ENCODE results near the gene SH3PXD2B. TPM values are rescaled to one million over a fixed set of nuclear protein-coding genes. Genes with fewer than 3 reads are reported as not detected.

The SH3PXD2B gene
- total and polyA plus RNA-seq, 10 donors: 2.0 to 31.8 (median 9.9) TPM

GRCh38 chr5:172501708-172502320, 47.5 kb upstream of the SH3PXD2B start:
- no peaks in the 10 kb centered on the region for H3K36me3 ChIP-seq
- H3K4me3 ChIP-seq: no peak overlapping the region
- no peaks in the 10 kb centered on the region for H3K9me3 ChIP-seq
- TF ChIP-seq POLR2AphosphoS5 (IDR thresholded peaks at IDR 0.05) (no peak), POLR2A (IDR thresholded peaks at IDR 0.05) (no peak)
- TF ChIP-seq, protein P1, sequence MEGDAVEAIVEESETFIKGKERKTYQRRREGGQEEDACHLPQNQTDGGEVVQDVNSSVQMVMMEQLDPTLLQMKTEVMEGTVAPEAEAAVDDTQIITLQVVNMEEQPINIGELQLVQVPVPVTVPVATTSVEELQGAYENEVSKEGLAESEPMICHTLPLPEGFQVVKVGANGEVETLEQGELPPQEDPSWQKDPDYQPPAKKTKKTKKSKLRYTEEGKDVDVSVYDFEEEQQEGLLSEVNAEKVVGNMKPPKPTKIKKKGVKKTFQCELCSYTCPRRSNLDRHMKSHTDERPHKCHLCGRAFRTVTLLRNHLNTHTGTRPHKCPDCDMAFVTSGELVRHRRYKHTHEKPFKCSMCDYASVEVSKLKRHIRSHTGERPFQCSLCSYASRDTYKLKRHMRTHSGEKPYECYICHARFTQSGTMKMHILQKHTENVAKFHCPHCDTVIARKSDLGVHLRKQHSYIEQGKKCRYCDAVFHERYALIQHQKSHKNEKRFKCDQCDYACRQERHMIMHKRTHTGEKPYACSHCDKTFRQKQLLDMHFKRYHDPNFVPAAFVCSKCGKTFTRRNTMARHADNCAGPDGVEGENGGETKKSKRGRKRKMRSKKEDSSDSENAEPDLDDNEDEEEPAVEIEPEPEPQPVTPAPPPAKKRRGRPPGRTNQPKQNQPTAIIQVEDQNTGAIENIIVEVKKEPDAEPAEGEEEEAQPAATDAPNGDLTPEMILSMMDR (IDR thresholded peaks at IDR 0.05 in 8 of 11, conservative IDR thresholded peaks at IDR 0.05 in 3 of 11): no peak
- intact Hi-C loops (cut with DNase I; ENCODE audit: low total_unique reads): no loop called here
- no peak overlapping the region for H3K27ac ChIP-seq
- peaks cover 0 to 10% (median 5%) of the 10 kb centered on the region in 6 donors for H3K4me1 ChIP-seq
- peaks cover 0 to 25% (median 0%) of the 10 kb centered on the region in 7 donors for H3K27me3 ChIP-seq (replicated peaks in 1 of 7)
- 80 to 92% (median 89%) methylated on average over 7 of the region's 7 CpGs for whole genome bisulfite sequencing, 5 donors
- DNase-seq: no peak

DNA sequence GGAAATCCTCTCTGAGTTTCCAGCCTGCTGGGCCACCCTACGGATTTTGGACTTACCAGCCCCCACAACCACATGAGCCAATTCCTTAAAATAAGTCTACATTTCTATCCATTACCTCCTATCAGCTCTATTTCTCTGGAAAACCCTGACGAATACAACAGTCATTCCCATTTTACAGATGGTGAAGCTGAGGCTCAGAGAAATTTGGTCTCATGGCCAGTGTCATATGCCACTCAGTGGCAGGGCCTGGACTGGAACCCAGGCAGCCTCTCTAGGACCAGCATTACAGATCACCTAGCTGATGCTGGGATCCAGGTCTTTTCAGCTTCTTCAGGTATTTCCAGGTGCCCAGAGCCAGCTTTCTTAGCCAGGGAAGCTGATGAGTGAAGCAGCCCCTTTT, 45.0 kb upstream of the SH3PXD2B start:
- TF ChIP-seq POLR2A (IDR thresholded peaks at IDR 0.05): no peak
- TF ChIP-seq, protein P1 (IDR thresholded peaks at IDR 0.05 in 8 of 11, conservative IDR thresholded peaks at IDR 0.05 in 3 of 11): no peak
- TF ChIP-seq POLR2AphosphoS5 (IDR thresholded peaks at IDR 0.05): no peak
- Histone ChIP-seq H3K4me3 (no peak overlapping the region), H3K4me1 (peaks cover 0 to 15% (median 7%) of the 10 kb centered on the region in 6 donors), H3K27me3 (replicated peaks in 1 of 7) (peaks cover 0 to 14% (median 0%) of the 10 kb centered on the region in 7 donors), H3K9me3 (peaks cover 0 to 2% (median 0%) of the 10 kb centered on the region in 8 donors), H3K27ac (no peak overlapping the region), H3K36me3 (no peaks in the 10 kb centered on the region)
- intact Hi-C loops (cut with DNase I; ENCODE audit: low total_unique reads): no loop called here
- no peak for DNase-seq
- 78 to 92% (median 85%) methylated on average over 2 of the region's 2 CpGs for WGBS, 5 donors

DNA sequence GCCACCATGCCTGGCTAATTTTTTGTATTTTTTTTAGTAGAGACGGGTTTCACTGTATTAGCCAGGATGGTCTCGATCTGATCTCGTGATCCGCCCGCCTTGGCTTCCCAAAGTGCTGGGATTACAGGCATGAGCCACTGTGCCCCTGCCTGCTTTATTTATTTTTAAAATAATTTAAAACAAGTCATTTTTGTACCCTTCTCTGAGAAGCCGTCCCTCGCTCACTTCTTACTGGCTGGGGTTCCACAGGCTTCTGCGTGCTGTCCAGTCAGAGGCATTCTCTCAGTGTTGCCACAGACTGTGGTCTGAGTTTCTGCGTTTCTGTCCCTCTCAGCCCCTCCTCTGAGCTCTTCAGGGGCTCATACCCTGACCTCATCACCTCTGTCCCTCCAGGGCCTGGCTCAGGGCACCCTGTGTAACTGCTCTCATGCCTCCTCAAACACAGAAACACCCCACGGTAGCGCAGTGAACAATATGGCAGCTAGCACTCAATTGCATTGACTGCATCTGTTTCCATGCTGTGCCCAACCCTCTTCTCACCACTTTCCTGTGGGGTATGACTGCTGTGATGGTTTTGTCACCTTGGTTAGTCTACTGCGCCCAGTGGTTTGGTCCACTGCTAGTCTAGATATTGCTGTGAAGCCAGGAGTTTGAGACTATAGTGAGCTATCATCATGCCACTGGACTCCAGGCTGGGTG, 44.3 kb upstream of the SH3PXD2B start:
- no peaks in the 10 kb centered on the region for H3K36me3 ChIP-seq
- intact Hi-C loops (cut with DNase I; ENCODE audit: low total_unique reads): no loop called here
- H3K4me3 ChIP-seq: no peak overlapping the region
- H3K4me1 ChIP-seq: peaks cover 0 to 15% (median 7%) of the 10 kb centered on the region in 6 donors
- 91 to 93% (median 92%) methylated on average over 12 of the region's 12 CpGs for WGBS, 5 donors
- TF ChIP-seq POLR2AphosphoS5 (IDR thresholded peaks at IDR 0.05) (no peak), POLR2A (IDR thresholded peaks at IDR 0.05) (no peak)
- TF ChIP-seq, protein P1 (IDR thresholded peaks at IDR 0.05 in 8 of 11, conservative IDR thresholded peaks at IDR 0.05 in 3 of 11): no peak
- H3K9me3 ChIP-seq: peaks cover 0 to 2% (median 0%) of the 10 kb centered on the region in 8 donors
- no peak overlapping the region for H3K27ac ChIP-seq
- DNase-seq: no peak
- H3K27me3 ChIP-seq (replicated peaks in 1 of 7): peaks cover 0 to 14% (median 0%) of the 10 kb centered on the region in 7 donors

- no peak overlapping the region for H3K27ac ChIP-seq
- intact Hi-C loops (cut with DNase I; ENCODE audit: low total_unique reads): no loop called here
These were observed 43.4 kb upstream of the SH3PXD2B start for GRCh38 chr5:172497591-172498255.

More at GRCh38 chr5:172497591-172498255, 43.4 kb upstream of the SH3PXD2B start:
- WGBS, 5 donors: 84 to 95% (median 93%) methylated on average over 14 of the region's 14 CpGs
- no peak for DNase-seq
- no peaks in the 10 kb centered on the region for H3K36me3 ChIP-seq
- H3K27me3 ChIP-seq (replicated peaks in 1 of 7): peaks cover 0 to 14% (median 0%) of the 10 kb centered on the region in 7 donors
- peaks cover 0 to 15% (median 7%) of the 10 kb centered on the region in 6 donors for H3K4me1 ChIP-seq
- H3K4me3 ChIP-seq: no peak overlapping the region
- H3K9me3 ChIP-seq: peaks cover 0 to 2% (median 0%) of the 10 kb centered on the region in 8 donors
- TF ChIP-seq POLR2AphosphoS5 (IDR thresholded peaks at IDR 0.05): no peak
- TF ChIP-seq, protein P1 (IDR thresholded peaks at IDR 0.05 in 8 of 11, conservative IDR thresholded peaks at IDR 0.05 in 3 of 11): no peak
- no peak for TF ChIP-seq POLR2A (IDR thresholded peaks at IDR 0.05)
